C4-2B (cell line): ENCODE measurements around the gene MRPL46.

Source experiments
- H3K27ac ChIP-seq: fragments of 450-650 bp; 2 replicates; pipeline ENCODE4 v1.5.1; 2017
- ZFX ChIP-seq: fragments of 450-650 bp; IDR thresholded peaks from 2 replicates; pipeline ENCODE4 v1.6.1; 2017
- TF ChIP-seq, protein P1 (sequence below): fragments of 450-650 bp; conservative IDR thresholded peaks from 2 replicates; pipeline ENCODE4 v1.5.1; 2017; ENCODE audit warnings: mild to moderate bottlenecking

The MRPL46 gene

DNA sequence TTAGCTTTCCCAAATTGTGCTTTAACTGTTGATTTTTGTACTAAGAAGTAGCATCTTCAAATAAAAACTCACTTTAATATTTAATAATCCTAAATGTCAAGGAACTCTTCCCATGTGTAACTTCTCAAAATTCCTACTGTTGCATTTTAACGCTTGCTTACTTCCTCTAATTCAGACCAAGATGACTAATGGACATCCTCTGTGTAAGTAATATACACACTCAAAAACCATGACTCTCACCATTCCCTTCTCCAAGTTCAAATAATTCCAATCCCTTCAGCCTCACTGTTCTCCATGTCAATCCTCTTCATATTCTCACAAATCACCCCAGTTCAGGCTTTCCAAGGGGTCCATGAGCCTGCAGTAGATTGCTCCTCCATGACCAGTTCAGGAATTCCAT is 13.0 kb downstream of the MRPL46 start:
- H3K27ac ChIP-seq, result no peak overlapping the region

DNA sequence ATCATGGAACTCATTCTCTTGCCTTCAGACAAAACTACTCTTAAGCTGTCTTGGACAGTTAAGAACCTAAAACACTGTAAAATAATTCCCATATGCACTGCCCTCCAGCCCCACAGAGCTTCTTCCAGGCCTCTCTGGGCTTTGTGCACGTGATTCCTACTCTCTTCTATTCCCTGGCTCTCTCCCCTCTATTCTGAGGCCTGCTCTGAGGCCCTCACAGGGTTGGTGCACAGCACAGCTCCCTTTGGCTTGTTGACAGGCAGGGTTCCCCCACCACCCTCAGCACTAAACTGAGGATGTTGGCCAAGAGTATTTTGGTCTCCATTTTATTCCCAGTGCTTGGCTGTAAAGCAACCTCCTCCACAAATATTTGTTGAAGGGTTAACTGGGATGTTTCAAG is 13.5 kb downstream of the MRPL46 start:
- TF ChIP-seq, protein P1, sequence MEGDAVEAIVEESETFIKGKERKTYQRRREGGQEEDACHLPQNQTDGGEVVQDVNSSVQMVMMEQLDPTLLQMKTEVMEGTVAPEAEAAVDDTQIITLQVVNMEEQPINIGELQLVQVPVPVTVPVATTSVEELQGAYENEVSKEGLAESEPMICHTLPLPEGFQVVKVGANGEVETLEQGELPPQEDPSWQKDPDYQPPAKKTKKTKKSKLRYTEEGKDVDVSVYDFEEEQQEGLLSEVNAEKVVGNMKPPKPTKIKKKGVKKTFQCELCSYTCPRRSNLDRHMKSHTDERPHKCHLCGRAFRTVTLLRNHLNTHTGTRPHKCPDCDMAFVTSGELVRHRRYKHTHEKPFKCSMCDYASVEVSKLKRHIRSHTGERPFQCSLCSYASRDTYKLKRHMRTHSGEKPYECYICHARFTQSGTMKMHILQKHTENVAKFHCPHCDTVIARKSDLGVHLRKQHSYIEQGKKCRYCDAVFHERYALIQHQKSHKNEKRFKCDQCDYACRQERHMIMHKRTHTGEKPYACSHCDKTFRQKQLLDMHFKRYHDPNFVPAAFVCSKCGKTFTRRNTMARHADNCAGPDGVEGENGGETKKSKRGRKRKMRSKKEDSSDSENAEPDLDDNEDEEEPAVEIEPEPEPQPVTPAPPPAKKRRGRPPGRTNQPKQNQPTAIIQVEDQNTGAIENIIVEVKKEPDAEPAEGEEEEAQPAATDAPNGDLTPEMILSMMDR, result no peak
- no peak for TF ChIP-seq ZFX

More for the DNA sequence above, 13.0 kb downstream of the MRPL46 start:
- TF ChIP-seq, protein P1, result no peak
- no peak for TF ChIP-seq ZFX

DNA sequence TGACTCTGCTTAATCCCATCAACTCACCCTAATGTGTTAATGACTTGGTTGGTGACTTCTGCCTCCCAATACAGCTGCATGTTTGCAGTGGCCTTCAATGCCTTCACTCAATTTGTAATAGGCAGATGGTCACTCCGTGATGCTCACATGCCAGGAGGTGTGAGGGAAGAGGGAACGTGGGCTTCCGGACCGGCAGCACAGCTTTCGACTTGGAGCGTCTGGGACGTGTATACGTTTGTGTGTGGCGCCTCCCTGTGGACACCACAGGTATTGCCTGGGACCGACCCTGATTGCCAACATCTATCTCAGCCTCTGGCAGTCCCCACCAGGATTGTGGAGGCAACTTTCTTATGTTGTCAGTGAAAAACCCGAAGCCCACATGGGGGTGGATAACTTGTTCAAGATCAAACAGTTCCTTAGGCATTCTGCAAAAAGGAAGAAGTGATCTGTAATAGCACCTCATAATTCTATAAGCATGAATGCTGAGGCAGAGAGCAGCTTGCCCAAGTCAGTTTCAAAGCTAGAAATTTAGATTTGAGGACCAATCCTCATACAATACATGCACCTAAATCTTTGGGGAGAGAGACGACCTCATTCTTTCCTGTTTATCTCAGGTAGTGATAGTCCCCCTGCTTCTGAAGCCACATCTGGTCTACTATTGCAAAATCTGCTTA is 16.9 kb downstream of the MRPL46 start:
- no peak for TF ChIP-seq ZFX
- TF ChIP-seq, protein P1, result peak; percentile 94
- no peak overlapping the region for H3K27ac ChIP-seq

More for the DNA sequence above, 13.5 kb downstream of the MRPL46 start:
- H3K27ac ChIP-seq, result no peak overlapping the region

DNA sequence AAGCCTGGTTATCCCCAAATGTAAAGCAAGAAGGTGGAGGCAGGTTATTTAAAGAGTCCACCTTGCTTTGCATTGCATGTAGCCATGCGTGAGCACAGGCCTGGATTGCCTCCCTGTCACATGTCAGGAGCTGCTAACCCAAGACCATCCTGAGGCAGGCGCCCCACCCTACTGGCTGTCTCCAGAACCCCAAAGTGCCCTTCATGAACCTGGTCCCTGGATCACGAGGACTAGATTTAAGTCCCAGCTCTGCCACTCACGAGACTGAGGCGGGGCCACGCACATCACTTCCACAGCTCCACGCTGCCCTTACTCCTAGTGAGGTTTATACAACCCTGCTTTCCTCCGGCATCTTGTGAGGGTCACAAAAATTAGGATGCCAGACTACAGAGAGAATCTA is 17.6 kb downstream of the MRPL46 start:
- no peak overlapping the region for H3K27ac ChIP-seq
- TF ChIP-seq, protein P1, result no peak
- TF ChIP-seq ZFX, result no peak

DNA sequence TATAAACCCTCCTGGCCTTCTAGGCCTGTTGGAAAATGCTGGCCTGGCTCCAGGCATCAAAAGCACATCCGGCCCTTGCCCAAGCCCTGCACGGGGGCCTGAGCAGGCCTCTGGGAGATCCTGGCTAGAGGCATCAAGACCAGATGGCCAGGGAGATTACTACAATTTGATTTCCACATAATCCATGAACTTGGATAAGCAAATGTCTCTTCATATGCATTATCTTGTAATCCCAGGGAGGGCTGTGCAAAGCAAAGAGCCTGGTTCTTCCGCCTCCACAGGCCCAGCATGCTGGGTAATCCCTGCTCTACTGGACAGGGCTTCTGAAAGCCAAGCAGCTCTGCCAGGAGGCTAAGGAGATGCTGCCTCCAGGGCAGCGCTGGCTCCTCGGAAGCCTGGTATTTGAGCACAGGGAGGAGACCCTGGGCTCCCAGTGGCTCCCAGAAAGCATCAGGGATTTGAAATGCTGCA is 18.2 kb downstream of the MRPL46 start:
- H3K27ac ChIP-seq, result no peak overlapping the region
- TF ChIP-seq, protein P1, result no peak
- no peak for TF ChIP-seq ZFX

DNA sequence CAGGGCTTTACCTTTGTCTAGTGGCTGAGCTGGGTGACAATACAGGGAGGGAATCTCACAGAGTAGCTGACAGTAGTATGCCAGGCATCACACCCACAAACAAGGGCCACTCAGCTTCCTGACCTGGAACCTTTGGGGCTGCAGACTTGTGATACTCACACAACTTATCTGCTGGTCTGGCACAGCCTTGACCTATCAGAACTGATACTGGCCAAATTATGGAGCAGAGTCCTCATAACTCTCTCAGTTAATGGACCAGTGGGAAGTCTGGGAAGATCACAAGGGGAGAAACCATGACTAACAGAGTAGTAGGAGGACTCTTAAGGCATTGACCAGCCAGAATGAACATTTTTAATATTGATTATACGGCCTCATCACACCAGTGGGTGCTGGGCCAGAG is 19.4 kb downstream of the MRPL46 start:
- no peak for TF ChIP-seq ZFX
- TF ChIP-seq, protein P1, result no peak
- H3K27ac ChIP-seq, result no peak overlapping the region

DNA sequence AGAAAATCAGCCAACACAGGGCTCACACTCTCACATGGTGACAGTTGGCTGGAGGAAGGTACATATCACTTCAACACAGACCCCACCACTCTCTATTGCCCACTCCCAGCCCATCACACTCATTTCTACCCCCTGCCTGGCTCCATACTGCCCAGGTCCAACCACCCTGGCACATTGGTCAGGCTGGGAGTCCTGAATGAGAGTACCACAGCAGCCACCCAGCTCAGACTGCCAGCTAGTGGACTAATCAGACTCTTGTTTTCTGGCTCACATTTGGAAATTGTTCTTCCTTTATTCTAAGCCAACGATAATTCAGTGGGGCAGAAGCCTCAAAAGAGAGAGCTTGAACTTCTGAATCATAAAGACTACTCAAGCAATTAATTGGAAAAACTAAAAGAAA is 20.0 kb downstream of the MRPL46 start:
- H3K27ac ChIP-seq, result no peak overlapping the region
- TF ChIP-seq, protein P1, result no peak
- no peak for TF ChIP-seq ZFX
